Endothelial cell of umbilical vein (primary cell): ENCODE measurements around the gene LSM14B. TPM values are rescaled to one million over a fixed set of nuclear protein-coding genes. Genes with fewer than 3 reads are reported as not detected.

Source experiments
- BruUV-seq: library from RNA; stranded (reverse); fragments of 400-500 nt; replicated peaks from 2 replicates; lab custom pipeline; 2021; lab: Mats Ljungman, UMichigan
- CTCF ChIA-PET: fragments of 300-600, 350-600 bp; sonication (Branson Sonifier 250); formaldehyde crosslinking; loops from one replicate; lab custom pipeline; 2021; ENCODE audit warnings: antibody characterized with exemption, inconsistent platforms; lab: Charles Lee
- POLR2A ChIA-PET: fragments of 300-600, 350-600 bp; sonication (Branson Sonifier 250); formaldehyde crosslinking; loops from one replicate; lab custom pipeline; 2021; ENCODE audit warnings: antibody characterized with exemption, inconsistent platforms; lab: Charles Lee
- DNase-seq: peaks from one replicate; pipeline ENCODE4 v3.0.0-alpha.2; 2011; ENCODE audit warnings: low read depth, low spot score
- FAIRE-seq: peaks from 2 replicates; lab custom pipeline; 2011; peaks lifted over from hg19 to GRCh38; lab: Jason Lieb, UNC
- H2AFZ ChIP-seq: 2 replicates; pipeline ENCODE4 v1.6.0; 2012; ENCODE audit warnings: low read depth, low read length, control low read depth, inconsistent platforms
- H3K27ac ChIP-seq: 2 replicates; pipeline ENCODE4 v1.5.1; 2011; ENCODE audit warnings: low read depth, mild to moderate bottlenecking, control low read depth, low read length, moderate library complexity; ENCODE audit not compliant: insufficient read depth
- H3K27me3 ChIP-seq, 2 experiments: 2 replicates each; pipeline versions ENCODE4 v1.6.0 to v1.6.1; 2011; ENCODE audit warnings: low read length in 2 of 2, mixed read lengths in 1 of 2; ENCODE audit not compliant: control insufficient read depth in 2 of 2, insufficient read depth in 2 of 2
- H3K36me3 ChIP-seq, 2 experiments: 2 replicates in 1 of 2; 3 replicates in 1 of 2; pipeline ENCODE4 v1.5.1; 2011; ENCODE audit warnings: low read length in 2 of 2, mild to moderate bottlenecking in 1 of 2, moderate library complexity in 1 of 2; ENCODE audit not compliant: control insufficient read depth in 2 of 2, insufficient read depth in 2 of 2; ENCODE audit errors: extremely low read depth in 1 of 2
- H3K4me1 ChIP-seq: 3 replicates; pipeline ENCODE4 v1.5.1; 2011; ENCODE audit warnings: mild to moderate bottlenecking, low read length; ENCODE audit not compliant: control insufficient read depth, insufficient read depth; ENCODE audit errors: extremely low read depth
- H3K4me2 ChIP-seq: 2 replicates; pipeline ENCODE4 v1.6.1; 2011; ENCODE audit warnings: low read length, control low read depth, mixed read lengths; ENCODE audit not compliant: insufficient read depth
- H3K4me3 ChIP-seq, 3 experiments: fragments of 200-600 bp in 1 of 3; sonication (generic), shearing (Covaris generic) in 1 of 3; replicated peaks in 1 of 3; 2 replicates each; pipeline ENCODE4 v1.5.1; 2011 to 2016; ENCODE audit warnings: control low read depth in 3 of 3, low read length in 3 of 3, mild to moderate bottlenecking in 2 of 3, inconsistent platforms in 1 of 3, low read depth in 1 of 3, moderate library complexity in 1 of 3; ENCODE audit not compliant: insufficient read depth in 1 of 3
- H3K79me2 ChIP-seq: 2 replicates; pipeline ENCODE4 v1.6.0; 2012; ENCODE audit warnings: low read length, inconsistent platforms; ENCODE audit not compliant: control insufficient read depth, insufficient read depth
- H3K9ac ChIP-seq: replicated peaks from 2 replicates; pipeline ENCODE3; 2011; ENCODE audit warnings: low read length, control low read depth; ENCODE audit not compliant: insufficient read depth; ENCODE audit errors: extremely low read depth
- H3K9me1 ChIP-seq: replicated peaks from 3 replicates; pipeline ENCODE4 v1.6.0; 2011; ENCODE audit warnings: mild to moderate bottlenecking, low read length; ENCODE audit not compliant: control insufficient read depth, insufficient read depth; ENCODE audit errors: extremely low read depth
- H3K9me3 ChIP-seq: replicated peaks from 2 replicates; pipeline ENCODE4 v1.5.1; 2012; ENCODE audit warnings: low read length, inconsistent platforms; ENCODE audit not compliant: control insufficient read depth, insufficient read depth
- H4K20me1 ChIP-seq: replicated peaks from 2 replicates; pipeline ENCODE3; 2011; ENCODE audit warnings: mild to moderate bottlenecking, low read length; ENCODE audit not compliant: control insufficient read depth, insufficient read depth; ENCODE audit errors: extremely low read depth
- EZH2 ChIP-seq: IDR thresholded peaks from 2 replicates; pipeline ENCODE4 v1.6.1; 2012; ENCODE audit warnings: borderline replicate concordance, low read depth, mild to moderate bottlenecking, moderate library complexity, low read length, inconsistent platforms; ENCODE audit not compliant: severe bottlenecking
- FOS ChIP-seq: IDR thresholded peaks from 2 replicates; pipeline ENCODE4 v1.6.1; 2011; ENCODE audit warnings: mild to moderate bottlenecking, low read length, moderate library complexity, borderline replicate concordance; ENCODE audit not compliant: insufficient read depth
- GATA2 ChIP-seq: IDR thresholded peaks from 2 replicates; pipeline ENCODE4 v1.7.0; 2011; ENCODE audit warnings: low read depth, mild to moderate bottlenecking, moderate library complexity, mixed read lengths, low read length; ENCODE audit not compliant: insufficient read length, insufficient read depth
- MYC ChIP-seq: IDR thresholded peaks from one replicate; pipeline ENCODE4 v1.6.1; 2011; ENCODE audit warnings: mild to moderate bottlenecking, low read depth, low read length
- POLR2A ChIP-seq: IDR thresholded peaks from 2 replicates; pipeline ENCODE4 v1.6.1; 2012; ENCODE audit warnings: low read depth, mild to moderate bottlenecking, control low read depth, low read length
- POLR2AphosphoS5 ChIP-seq: IDR thresholded peaks from 2 replicates; pipeline ENCODE4 v1.6.1; 2012; ENCODE audit warnings: low read depth, mild to moderate bottlenecking, control low read depth, low read length, moderate library complexity; ENCODE audit not compliant: insufficient read depth
- dilution Hi-C: fragments of 300-500 bp; cut with MboI; formaldehyde crosslinking; loops from one replicate; pipeline ENCODE4 v1.15.0; 2019; ENCODE audit warnings: low sequenced_read_pairs; ENCODE audit not compliant: extremely low pct_ligation_motif_present
- intact Hi-C: fragments of 100-400 bp; cut with micrococcal nuclease; formaldehyde crosslinking; loops from one replicate; pipeline ENCODE4 v1.10.0; 2022
- polyA plus RNA-seq, 4 experiments: library from polyadenylated mRNA; depleted of rRNA in 3 of 4; stranded (reverse) in 3 of 4; unstranded in 1 of 4; fragments of >200 nt; gene quantifications; 2 replicates each; pipeline versions ENCODE4 v1.2.1 to v1.2.3, GENCODE V29; 2011 to 2012; ENCODE audit warnings: missing spikeins in 1 of 4
- total RNA-seq: library from RNA; stranded (reverse); gene quantifications from 2 replicates; pipeline ENCODE4 v1.2.3, GENCODE V29; 2021
- TF ChIP-seq, protein P1 (sequence below), 2 donors: IDR thresholded peaks; 1 replicate in 1 of 2; 2 replicates in 1 of 2; pipeline ENCODE4 v1.5.1; 2011; ENCODE audit warnings: low read length in 2 of 2, mild to moderate bottlenecking in 2 of 2, moderate library complexity in 2 of 2, control low read depth in 1 of 2, inconsistent platforms in 1 of 2, low read depth in 1 of 2; ENCODE audit not compliant: insufficient read depth in 1 of 2; ENCODE audit errors: extremely low read depth in 1 of 2
- TF ChIP-seq, protein P2 (sequence below): IDR thresholded peaks from 2 replicates; pipeline ENCODE4 v1.6.1; 2011; ENCODE audit not compliant: insufficient read depth, insufficient read length

LSM14B gene
- total and polyA plus RNA-seq, 2 donors (not counting 3 experiments of a cell fraction or from before 2014, with no cell fraction given), result 32.5 to 34.0 TPM

DNA sequence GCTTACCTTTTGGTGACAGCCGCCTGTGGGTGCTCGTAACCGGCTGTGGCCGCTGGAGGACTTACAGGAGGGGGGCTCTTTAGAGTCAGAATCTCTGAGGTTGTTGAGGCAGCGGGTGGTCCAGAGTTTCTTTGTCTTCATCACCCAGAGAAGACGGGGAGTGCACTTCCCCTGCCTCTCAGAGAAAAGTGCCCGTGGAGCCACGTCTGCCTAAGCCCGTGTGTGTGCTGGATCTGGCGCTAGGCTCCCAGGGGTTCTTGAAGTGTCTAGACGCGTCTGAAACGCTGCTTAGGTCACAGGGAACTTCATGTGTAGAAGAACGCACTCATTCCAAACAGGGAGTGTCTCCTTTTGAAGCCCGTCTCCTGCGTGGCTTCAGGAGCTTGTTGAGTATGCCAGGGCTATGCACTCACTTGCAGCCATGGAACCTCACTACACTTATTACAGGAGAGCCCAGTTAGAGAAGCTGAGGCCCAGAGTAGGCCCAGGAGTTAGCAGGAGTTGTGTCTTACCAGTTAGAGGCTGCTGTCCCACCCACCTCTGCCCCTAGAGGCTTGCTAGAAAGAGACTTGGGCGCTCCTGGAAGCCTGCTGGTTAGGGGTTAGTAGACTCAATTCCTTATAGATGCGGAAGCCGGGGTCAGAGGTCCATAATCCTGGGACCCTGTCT, 1.3 kb downstream of the LSM14B start:
- TF ChIP-seq GATA2, result no peak
- no peak for TF ChIP-seq POLR2AphosphoS5
- TF ChIP-seq, protein P1, sequence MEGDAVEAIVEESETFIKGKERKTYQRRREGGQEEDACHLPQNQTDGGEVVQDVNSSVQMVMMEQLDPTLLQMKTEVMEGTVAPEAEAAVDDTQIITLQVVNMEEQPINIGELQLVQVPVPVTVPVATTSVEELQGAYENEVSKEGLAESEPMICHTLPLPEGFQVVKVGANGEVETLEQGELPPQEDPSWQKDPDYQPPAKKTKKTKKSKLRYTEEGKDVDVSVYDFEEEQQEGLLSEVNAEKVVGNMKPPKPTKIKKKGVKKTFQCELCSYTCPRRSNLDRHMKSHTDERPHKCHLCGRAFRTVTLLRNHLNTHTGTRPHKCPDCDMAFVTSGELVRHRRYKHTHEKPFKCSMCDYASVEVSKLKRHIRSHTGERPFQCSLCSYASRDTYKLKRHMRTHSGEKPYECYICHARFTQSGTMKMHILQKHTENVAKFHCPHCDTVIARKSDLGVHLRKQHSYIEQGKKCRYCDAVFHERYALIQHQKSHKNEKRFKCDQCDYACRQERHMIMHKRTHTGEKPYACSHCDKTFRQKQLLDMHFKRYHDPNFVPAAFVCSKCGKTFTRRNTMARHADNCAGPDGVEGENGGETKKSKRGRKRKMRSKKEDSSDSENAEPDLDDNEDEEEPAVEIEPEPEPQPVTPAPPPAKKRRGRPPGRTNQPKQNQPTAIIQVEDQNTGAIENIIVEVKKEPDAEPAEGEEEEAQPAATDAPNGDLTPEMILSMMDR (IDR thresholded peaks at IDR 0.05; ENCODE audit: extremely low read depth in 1 of 2, insufficient read depth in 1 of 2, low read depth in 1 of 2, low read length in 2 of 2), result peak in 1 of 2 donors; percentile 15
- ChIA-PET POLR2A (interaction anchor here (1.0 kb wide), 1 partner anchor 58 kb away, joined by 3 read pairs; the partner anchor contains the start of gene TAF4), CTCF (interaction anchor here (1.5 to 3.1 kb wide), 3 partner anchors 11 to 113 kb away, joined by 5 to 22 read pairs (median 15); no protein-coding TSS in a partner anchor)
- Histone ChIP-seq H3K9me3 (no peaks in the 10 kb centered on the region), H3K4me2 (peak overlapping the region; percentile 79), H4K20me1 (no peaks in the 10 kb centered on the region), H2AFZ (no peak overlapping the region), H3K4me1 (peaks cover 11% of the 10 kb centered on the region), H3K4me3 (peak overlapping the region; percentile 56 to 76 (median 65)), H3K9ac (peak overlapping the region; percentile 53), H3K36me3 (peaks cover 9 to 25% of the 10 kb centered on the region in 2 experiments), H3K27ac (no peak overlapping the region), H3K79me2 (peaks cover 16% of the 10 kb centered on the region), H3K9me1 (no peaks in the 10 kb centered on the region), H3K27me3 (peaks cover 0 to 3% of the 10 kb centered on the region in 2 experiments)
- TSS peak; percentile 17 for BruUV-seq
- FAIRE-seq, result peak; percentile 4
- peak; percentile 28 for DNase-seq
- dilution Hi-C loops (no loop called here), intact Hi-C loops (loop anchor here (2.0 to 5.0 kb wide), 3 partner anchors 19 to 111 kb away; partner anchors contain the start of genes PSMA7 and SS18L1)

DNA sequence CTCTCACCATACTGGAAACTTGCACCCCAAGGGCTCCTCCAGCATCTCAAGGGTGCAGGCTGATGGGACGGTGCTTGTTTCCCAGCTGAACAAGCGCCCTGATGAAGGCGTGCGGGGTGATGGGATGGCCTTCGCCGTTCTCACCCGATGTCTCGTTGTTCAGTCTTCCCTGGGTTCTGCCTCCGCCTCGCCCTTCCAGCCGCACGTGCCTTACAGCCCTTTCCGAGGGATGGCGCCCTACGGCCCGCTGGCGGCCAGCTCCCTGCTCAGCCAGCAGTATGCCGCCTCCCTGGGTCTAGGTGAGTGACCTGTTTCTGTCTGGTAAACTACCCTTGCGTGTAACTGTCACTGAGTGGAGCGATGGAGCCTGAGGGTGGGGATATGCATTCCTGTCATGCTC, 3.9 kb downstream of the LSM14B start:
- Histone ChIP-seq H3K36me3 (peaks cover 9 to 37% of the 10 kb centered on the region in 2 experiments), H3K27me3 (no peaks in the 10 kb centered on the region), H3K9ac (no peak overlapping the region), H3K4me3 (no peak overlapping the region), H3K27ac (no peak overlapping the region), H3K4me1 (peaks cover 11% of the 10 kb centered on the region), H3K9me3 (no peaks in the 10 kb centered on the region), H3K4me2 (no peak overlapping the region), H3K9me1 (no peaks in the 10 kb centered on the region), H4K20me1 (no peaks in the 10 kb centered on the region), H3K79me2 (peaks cover 16% of the 10 kb centered on the region), H2AFZ (no peak overlapping the region)
- TF ChIP-seq, protein P2, sequence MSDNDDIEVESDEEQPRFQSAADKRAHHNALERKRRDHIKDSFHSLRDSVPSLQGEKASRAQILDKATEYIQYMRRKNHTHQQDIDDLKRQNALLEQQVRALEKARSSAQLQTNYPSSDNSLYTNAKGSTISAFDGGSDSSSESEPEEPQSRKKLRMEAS, result no peak
- TF ChIP-seq FOS, result no peak
- no peak for TF ChIP-seq GATA2
- no peak for TF ChIP-seq EZH2
- no peak for TF ChIP-seq MYC
- TF ChIP-seq POLR2A, result no peak
- dilution Hi-C loops, result no loop called here
- FAIRE-seq, result no peak
- ChIA-PET CTCF (no interaction called here), POLR2A (no interaction called here)
- no peak for DNase-seq
- no TSS peak for BruUV-seq
- intact Hi-C loops, result no loop called here
